ENCODE results near the gene IL2RA. TPM values are rescaled to one million over a fixed set of nuclear protein-coding genes. Genes with fewer than 3 reads are reported as not detected.

The IL2RA gene
- total and polyA plus RNA-seq, 2 donors from 2014 or later = 0.54 to 11.9 TPM

DNA sequence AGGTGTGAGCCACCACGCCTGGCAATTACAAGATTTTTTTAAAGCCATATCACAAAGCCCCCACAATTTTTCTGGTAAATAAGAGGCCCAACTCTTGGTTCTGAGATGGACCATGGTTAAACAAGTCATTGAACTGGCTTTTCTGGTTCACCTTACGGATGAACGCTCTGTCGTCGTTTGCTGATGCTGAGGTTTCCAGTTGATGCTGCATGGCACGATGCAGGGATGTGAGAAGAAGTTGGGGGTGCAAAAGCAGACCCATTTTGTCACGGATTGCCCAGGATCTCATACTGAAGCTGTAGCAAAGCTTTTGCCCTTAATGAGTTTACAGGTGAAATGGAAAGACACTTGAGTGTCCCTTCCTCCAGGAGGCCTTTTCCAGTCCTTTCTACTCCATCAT is 2.0 kb upstream of the IL2RA start:
- no peaks in the 10 kb centered on the region for H3K27me3 ChIP-seq (ENCODE audit: control insufficient read depth, insufficient read depth, low read length)
- H3K4me1 ChIP-seq (ENCODE audit: control insufficient read depth in 2 of 3, insufficient read depth in 2 of 3, low read depth in 1 of 3, low read length in 3 of 3) = peaks cover 0 to 8% (median 4%) of the 10 kb centered on the region in 3 donors
- FAIRE-seq (no peak), DNase-seq (no peak)
- H3K4me3 ChIP-seq (ENCODE audit: low read length in 3 of 3) = no peak overlapping the region
- intact Hi-C loops (cut with DNase I) = no loop called here
- TF ChIP-seq, protein P1, sequence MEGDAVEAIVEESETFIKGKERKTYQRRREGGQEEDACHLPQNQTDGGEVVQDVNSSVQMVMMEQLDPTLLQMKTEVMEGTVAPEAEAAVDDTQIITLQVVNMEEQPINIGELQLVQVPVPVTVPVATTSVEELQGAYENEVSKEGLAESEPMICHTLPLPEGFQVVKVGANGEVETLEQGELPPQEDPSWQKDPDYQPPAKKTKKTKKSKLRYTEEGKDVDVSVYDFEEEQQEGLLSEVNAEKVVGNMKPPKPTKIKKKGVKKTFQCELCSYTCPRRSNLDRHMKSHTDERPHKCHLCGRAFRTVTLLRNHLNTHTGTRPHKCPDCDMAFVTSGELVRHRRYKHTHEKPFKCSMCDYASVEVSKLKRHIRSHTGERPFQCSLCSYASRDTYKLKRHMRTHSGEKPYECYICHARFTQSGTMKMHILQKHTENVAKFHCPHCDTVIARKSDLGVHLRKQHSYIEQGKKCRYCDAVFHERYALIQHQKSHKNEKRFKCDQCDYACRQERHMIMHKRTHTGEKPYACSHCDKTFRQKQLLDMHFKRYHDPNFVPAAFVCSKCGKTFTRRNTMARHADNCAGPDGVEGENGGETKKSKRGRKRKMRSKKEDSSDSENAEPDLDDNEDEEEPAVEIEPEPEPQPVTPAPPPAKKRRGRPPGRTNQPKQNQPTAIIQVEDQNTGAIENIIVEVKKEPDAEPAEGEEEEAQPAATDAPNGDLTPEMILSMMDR (IDR thresholded peaks at IDR 0.05; ENCODE audit: borderline replicate concordance, extremely low read depth, insufficient read depth) = no peak
- H3K9me3 ChIP-seq (ENCODE audit: control insufficient read depth in 2 of 3, insufficient read depth in 1 of 3, low read length in 3 of 3) = no peaks in the 10 kb centered on the region
- no peak overlapping the region for H3K27ac ChIP-seq (ENCODE audit: low read depth in 2 of 2, low read length in 2 of 2)
- no peak overlapping the region for H3K9ac ChIP-seq (ENCODE audit: low read length in 3 of 3)
- no peaks in the 10 kb centered on the region for H3K36me3 ChIP-seq (ENCODE audit: control insufficient read depth in 2 of 3, insufficient read depth in 3 of 3, low read length in 3 of 3)

DNA sequence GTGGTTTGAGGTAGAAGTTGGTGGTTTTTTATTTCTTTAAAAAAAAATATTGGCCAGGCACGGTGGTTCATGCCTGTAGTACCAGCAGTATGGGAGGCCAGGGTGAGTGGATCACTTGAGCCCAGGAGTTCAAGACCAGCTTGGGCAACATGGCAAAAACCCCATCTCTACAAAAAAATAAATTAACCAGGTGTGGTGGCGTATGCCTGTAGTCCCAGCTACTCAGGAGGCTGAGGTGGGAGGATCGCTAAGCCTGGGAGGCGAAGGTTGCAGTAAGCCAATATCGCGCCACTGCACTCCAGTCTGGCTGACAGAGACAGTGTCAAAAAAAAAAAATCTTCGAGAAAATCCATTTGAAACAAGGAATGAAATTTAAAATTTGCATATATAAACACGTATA is 1.1 kb downstream of the IL2RA start:
- no peak overlapping the region for H3K27ac ChIP-seq (ENCODE audit: low read depth in 2 of 2, low read length in 2 of 2)
- DNase-seq (no peak), FAIRE-seq (no peak)
- no peak overlapping the region for H3K4me3 ChIP-seq (ENCODE audit: low read length in 3 of 3)
- intact Hi-C loops (cut with DNase I) = no loop called here
- H3K9ac ChIP-seq (ENCODE audit: low read length in 3 of 3) = no peak overlapping the region
- TF ChIP-seq, protein P1 (IDR thresholded peaks at IDR 0.05; ENCODE audit: borderline replicate concordance, extremely low read depth, insufficient read depth) = no peak
- H3K36me3 ChIP-seq (ENCODE audit: control insufficient read depth in 2 of 3, insufficient read depth in 3 of 3, low read length in 3 of 3) = no peaks in the 10 kb centered on the region
- no peaks in the 10 kb centered on the region for H3K9me3 ChIP-seq (ENCODE audit: control insufficient read depth in 2 of 3, insufficient read depth in 1 of 3, low read length in 3 of 3)
- peaks cover 0 to 4% (median 2%) of the 10 kb centered on the region in 3 donors for H3K4me1 ChIP-seq (ENCODE audit: control insufficient read depth in 2 of 3, insufficient read depth in 2 of 3, low read depth in 1 of 3, low read length in 3 of 3)
- H3K27me3 ChIP-seq (ENCODE audit: control insufficient read depth, insufficient read depth, low read length) = no peaks in the 10 kb centered on the region

DNA sequence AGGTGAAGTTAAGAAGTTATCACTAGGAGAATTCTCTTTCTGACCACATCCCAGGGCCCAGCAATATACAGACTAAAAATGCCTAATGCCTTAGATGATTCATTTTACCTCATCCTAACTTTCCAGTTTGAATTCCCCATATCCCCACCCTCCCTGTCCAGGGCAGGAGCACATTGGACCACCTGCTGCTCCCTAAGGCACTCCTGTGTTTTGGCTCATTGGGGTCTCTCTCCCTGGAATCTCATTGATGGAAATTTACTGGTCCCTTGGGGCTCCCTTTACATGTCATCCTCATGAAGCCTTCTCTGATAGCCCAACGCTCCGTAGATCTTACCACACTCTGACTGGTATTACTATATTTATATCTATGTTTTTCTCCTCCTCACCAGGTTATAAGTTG is 2.7 kb downstream of the IL2RA start:
- no peaks in the 10 kb centered on the region for H3K36me3 ChIP-seq (ENCODE audit: control insufficient read depth in 2 of 3, insufficient read depth in 3 of 3, low read length in 3 of 3)
- DNase-seq (no peak), FAIRE-seq (no peak)
- H3K27me3 ChIP-seq (ENCODE audit: control insufficient read depth, insufficient read depth, low read length) = no peaks in the 10 kb centered on the region
- TF ChIP-seq, protein P1 (IDR thresholded peaks at IDR 0.05; ENCODE audit: borderline replicate concordance, extremely low read depth, insufficient read depth) = no peak
- H3K27ac ChIP-seq (ENCODE audit: low read depth in 2 of 2, low read length in 2 of 2) = no peak overlapping the region
- no peak overlapping the region for H3K9ac ChIP-seq (ENCODE audit: low read length in 3 of 3)
- H3K9me3 ChIP-seq (ENCODE audit: control insufficient read depth in 2 of 3, insufficient read depth in 1 of 3, low read length in 3 of 3) = no peaks in the 10 kb centered on the region
- intact Hi-C loops (cut with DNase I) = no loop called here
- no peak overlapping the region for H3K4me3 ChIP-seq (ENCODE audit: low read length in 3 of 3)
- peaks cover 0 to under 1% (median 0%) of the 10 kb centered on the region in 3 donors for H3K4me1 ChIP-seq (ENCODE audit: control insufficient read depth in 2 of 3, insufficient read depth in 2 of 3, low read depth in 1 of 3, low read length in 3 of 3)

Measured in kidney (tissue), 14 donors.